HG02588 (cell line): ENCODE results near the gene MTUS2.

Experiments used
- ATAC-seq: cut with Tn5 transposase; IDR thresholded peaks from one replicate; pipeline ENCODE4 v1.9.1; 2021; ENCODE audit warnings: mild to moderate bottlenecking, moderate library complexity; ENCODE audit not compliant: unreplicated experiment

The MTUS2 gene

DNA sequence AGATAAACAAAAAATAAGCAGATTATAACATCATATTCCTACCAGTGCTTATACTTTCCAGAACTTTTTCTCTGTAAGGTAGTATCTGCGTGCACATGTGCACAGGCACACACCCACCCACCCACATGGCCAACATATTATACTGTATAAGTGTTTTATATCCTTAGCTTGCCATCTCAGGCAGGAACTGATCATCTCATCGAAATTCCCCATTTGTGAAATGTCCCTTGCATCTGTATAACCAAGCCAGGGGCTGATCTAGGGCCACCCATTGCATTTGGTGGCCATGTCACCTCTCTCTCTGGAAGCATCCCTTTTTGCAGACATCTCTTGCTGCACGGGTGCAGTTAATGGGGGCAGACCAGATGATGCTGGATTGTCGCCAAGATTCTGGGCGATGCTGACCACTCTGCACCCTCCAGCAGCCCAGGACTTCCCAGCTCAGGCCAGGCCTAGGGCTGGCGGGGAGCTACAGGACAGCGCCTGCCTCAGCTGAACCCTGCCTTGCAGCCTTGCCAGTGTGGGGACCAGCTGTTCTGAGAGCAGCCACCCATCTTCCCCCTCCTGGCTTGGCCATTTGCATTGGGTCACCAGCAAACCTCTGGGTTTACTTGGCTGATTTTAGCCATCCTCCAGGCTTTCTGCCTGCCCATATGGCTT, 679.5 kb downstream of the MTUS2 start:
- no peak for ATAC-seq

DNA sequence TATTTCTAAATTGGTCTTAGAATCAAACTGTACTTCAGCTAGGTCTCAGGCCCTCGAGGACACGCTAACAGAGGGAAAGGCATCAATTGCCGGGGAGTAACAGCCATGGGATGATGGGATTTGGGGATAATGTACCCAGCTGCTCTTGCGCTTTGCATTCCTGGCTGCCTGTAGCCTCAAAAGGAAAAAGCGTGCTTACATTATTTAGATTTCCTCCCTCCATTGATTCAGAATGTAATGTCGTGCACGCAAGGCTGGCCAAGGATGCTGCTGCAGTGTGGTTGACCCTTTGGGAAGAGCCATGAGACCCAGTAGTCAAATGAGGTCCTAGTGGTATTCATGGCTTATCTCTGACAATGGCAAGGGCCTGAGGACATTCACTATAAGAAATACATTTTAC, 680.2 kb downstream of the MTUS2 start:
- no peak for ATAC-seq

DNA sequence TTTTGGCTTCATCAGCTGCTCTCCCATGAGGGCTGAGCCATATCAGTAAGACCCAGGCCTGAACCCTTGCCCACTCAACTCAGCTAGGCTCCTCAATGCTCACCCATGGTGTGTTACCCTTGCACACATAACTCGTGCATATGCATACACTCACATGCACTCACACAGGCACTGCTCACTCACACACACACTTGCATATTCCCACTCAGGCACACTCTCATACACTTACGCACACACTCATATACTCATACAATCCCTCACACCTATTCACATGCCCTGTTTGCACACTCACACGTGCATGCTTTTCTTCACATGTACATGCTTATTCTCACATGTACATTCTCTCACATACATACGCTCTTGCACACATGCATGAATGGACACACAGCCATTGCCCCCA, 681.5 kb downstream of the MTUS2 start:
- ATAC-seq: no peak

DNA sequence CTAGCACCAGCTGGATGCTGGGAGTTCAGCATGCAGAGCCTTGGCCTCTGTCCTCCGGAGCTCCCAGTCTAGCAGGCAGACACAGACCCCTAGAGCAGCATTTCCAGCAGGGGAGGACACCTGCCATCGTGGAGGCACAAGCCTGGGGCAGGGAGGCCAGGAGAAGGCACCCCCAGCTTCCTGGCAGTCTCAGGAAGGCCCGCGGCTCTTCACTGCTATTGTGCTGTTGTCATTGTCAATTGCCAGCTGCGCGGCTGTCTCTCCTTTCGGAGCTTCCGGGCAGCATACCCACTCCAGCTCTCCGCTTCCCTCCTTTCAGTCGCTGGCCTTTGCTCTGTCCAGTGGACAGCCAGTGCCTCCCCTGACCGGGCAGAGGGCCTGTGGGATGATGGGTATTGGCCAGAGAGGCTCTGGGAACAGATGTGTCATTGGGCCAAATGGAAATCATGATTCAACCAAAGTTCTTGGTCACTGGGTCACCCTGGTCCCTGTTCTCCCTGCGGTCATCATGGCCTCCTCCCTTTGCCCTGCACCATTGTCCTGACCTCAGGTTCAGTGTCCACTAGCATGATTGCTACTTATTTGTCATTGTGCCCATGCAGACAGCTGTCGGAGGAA, 682.4 kb downstream of the MTUS2 start:
- ATAC-seq: no peak

DNA sequence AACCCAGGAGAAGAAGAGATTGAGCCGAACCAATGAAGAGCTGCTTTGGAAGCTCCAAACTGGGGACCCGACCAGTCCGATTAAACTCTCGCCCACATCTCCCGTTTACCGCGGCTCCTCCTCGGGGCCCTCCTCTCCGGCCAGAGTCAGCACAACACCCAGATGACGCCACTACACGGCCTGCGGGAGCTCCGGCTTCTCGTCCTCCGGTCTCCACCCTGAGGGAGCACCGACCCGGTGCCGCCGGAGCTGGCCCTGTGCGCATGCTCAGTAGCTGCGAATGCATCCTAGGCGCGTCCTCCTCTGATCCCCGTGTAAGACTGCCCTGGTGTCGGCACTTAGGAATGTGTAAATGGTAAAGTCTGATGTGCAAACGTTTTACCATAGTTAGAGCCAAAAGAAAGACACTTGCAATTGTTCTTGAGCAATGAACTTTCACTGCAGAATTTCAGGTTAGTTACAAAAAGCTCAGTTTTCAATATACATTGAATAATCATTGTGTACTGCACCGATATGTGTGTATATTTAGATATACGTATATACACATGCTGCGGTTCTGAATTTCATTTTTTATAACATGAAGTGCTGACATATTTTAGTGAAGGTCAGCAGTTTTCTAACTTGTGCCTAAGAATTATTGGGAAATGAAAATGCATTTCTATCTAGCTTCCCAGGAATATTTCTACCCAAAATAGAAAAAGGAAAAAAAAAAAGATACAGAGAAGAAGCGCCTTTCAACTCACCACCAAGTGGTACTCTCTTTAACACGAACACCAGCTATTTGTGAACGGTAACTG, 683.1 kb downstream of the MTUS2 start:
- ATAC-seq: no peak

DNA sequence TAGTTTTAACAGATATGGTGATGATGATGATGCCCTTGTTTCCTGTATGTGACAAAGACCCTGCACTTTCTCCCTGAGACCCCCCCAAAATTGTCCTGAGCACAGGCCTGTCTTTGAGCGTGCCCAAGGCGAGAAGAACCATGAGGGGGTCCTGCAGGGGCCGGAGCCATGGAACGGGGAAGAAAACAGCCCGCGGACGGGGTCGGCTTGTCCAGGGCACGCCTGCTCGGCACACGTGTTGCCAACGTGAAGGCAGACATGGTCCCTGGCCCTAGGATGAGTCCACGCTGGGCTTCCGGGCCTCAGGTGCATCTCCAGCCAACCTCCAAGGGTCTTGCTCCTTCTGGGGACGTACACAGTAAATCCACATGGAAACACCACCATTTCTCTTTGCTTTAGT, 684.6 kb downstream of the MTUS2 start:
- no peak for ATAC-seq

DNA sequence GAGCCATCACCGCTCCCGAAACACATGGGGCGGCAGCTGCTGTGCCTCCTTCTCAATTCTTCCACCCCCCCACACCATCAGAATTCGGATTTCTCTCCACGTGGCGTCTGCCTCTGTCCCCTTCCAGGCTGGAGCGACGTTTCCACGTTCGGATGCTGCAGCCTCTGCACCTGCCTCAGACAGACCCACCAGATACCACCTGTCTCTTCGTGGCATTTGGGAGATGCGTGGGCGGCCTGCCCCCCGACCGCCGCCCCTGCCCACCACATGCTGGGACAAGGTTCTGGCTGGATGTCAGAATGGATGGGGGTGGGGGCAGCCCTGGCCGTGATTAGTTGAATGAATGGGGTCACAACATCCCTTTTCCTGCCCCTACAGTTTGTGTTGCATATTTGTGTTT, 685.4 kb downstream of the MTUS2 start:
- no peak for ATAC-seq

DNA sequence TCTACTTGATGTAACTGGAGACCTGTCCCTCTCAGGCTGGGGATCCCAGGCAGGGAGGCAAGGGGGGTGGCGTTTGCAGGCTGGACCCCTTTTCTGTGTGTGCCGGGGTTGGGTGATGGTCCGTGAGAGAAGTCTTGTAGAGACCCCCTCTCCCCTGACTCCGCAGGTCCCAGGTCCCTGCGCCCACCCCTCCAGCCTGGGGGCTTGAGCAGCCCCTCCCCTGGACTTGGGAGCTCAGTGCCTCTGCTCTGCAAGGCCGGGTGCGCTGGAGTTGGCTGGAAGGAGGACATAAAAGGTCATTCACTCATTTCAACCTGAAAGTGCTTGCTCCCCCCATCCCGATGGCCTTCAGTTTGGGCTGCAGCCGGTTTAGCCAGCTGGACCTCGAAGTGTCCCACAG, 685.8 kb downstream of the MTUS2 start:
- no peak for ATAC-seq

DNA sequence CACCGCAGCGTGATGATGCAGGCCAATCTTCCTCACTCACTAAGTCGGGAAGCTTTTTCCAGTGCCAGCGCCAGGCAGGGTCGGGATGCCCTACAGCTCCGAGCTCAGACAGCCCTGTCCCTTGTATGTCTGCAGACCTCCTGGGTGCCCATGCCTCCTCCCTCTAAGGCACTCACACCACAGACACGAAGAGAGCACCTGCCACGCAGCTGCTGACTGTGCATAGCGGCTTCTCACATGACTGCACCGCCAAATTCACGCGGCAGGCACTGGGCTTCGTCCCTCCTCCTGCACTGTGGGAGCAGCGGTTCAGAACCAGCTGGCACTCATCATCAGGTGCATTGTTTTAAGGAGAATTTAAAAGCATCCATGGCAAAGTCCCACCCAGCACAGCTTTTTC, 687.2 kb downstream of the MTUS2 start:
- ATAC-seq: no peak

DNA sequence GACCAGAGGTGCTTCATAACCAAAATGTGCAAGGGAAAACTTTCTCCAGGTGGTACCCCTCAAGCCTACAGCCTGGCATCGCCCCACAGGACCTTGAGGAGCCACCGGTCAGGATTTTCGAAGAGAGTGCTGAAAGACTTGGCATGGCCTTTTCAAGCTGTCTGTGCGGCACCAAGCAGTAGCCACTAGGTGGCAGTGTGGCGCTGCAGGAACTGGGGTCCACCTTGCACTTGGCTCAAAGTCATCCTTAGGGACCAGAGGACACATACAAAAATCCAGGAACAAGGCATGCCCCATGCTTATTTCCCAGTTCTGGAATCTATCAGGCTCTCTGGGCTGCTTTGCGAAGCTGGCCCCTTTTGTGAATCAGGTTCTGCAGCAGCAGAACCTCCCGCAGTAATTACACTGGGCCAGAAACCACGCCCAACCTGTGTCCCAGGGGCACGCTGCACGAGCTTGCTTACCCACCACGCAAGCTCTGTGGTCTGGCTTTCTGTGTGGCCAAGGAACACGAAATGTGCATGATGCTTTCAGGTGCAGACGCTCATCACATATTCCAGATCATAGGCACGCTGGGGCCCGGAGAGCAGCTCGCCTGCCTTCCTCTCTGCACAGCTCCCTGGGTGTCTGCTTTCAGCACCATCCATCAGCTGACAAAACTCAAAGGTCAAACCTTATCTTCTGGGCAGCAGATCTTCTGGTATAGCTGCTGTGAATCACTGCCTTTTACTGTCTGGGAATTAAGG, 688.2 kb downstream of the MTUS2 start:
- ATAC-seq: peak; percentile 71

DNA sequence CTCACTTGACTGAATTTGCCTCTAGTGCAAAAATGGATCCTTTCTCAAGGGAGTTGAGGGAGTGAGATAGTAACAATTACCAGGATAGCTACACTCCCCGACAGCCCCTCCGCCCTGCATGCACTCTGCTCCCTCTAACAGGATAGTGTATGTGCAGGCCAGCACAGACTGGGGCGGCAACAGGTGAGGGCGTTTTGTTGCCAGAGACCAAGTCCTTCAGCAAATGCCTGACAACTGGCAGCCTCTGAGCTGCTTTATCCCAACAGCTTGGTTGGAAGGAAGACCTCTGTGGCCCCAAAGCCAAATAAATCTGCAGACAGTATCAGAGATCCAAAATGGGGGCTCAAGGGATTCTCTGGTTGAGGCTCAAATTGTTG, 688.7 kb downstream of the MTUS2 start:
- no peak for ATAC-seq

DNA sequence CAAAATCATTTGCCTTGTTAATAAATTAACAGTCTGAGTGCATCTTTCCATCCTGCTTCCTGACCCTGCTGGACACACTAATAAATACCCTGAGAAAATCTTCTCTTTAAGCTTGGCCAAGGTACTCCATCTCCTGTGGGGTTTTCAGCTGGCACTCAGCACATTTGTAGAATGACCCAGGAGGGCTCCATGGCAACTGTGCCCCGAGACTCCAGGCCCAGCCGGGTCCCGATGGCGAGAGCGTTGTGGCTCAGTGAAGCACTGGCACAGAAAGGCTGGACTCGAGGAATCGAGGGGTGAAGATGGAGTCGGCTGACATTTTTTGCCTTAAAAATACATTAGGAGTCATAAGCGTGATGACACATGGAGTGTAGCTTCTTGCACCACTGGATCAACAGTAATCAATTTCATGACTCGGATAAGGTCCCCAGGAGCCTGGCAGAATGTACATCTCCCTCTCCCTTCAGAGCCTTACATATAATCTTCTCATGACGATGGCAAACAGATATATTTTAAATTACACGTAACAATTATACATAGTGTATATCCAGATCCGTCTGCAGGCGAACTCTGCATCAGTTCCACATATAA, 690.0 kb downstream of the MTUS2 start:
- ATAC-seq: no peak

DNA sequence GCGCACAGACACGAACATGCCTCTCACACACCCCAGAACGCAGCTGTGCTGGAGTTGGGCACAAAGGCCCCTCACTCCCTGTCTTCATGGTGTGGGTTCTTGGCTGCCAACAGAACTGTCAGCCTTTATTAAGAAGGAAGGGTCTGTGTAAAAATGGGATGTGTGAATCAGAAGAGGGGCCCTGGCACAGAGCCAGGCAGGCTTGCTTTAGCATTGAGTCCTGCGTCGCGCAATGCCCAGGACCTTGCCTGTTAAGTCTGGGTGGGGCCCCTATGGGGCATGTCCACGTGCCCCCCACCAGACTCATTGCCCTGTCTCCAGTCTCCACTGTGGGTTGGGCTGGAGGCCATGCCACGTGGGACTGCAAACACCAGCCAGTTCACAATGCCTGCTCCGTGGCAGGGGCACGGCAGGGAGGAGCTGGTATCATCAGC, 690.5 kb downstream of the MTUS2 start:
- ATAC-seq: no peak

DNA sequence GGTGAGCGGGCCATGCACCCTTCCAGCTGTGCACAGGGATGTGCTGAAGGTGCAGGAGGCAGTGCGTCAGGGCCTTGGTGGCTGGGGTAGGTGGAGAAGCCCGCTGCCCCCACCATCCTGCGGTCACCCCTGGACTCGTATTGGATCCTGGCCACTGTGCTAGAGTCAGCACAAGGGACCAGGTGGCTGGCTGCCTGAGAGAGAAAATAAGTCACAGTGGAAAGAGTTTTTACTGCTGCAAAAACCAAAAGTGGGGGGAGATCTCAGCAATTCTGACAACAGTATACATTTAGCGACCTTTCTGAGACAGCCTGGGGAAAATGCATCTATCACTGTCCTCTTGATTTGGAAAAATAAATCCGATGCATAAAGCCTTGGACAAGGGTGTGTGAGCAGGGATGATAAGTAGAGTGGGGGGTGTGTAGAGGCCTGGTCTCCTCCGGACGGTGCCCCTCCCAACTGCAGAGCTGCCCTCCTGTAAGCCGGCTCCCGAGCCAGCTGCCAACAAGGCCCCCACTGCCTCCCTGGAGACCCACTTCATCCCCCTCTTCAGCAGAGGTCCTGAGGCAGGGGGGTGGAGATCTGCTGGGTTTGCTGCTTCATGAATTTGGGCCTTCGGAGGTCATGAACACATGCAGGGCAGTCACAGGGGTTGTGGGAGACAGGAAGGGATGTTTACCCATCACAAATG, 691.1 kb downstream of the MTUS2 start:
- no peak for ATAC-seq

DNA sequence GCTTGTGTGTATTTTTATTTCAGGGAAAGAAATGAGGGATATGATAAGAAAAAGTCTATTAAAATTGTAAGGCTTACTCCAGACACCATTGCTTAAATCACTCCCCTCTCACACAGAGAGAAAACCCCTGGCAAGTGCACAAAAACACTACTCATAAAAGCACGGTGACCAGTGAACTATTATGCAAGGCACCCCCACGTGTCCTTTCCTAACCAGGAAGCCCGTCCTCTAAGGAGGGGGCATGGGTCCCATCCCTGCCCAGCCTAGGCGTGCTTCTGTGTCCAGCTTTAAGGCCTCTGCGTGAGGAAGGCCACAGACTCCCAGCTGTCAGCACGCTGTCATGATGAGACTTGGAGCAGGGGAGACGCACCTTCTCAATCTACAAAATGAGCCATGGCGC, 691.8 kb downstream of the MTUS2 start:
- ATAC-seq: no peak

DNA sequence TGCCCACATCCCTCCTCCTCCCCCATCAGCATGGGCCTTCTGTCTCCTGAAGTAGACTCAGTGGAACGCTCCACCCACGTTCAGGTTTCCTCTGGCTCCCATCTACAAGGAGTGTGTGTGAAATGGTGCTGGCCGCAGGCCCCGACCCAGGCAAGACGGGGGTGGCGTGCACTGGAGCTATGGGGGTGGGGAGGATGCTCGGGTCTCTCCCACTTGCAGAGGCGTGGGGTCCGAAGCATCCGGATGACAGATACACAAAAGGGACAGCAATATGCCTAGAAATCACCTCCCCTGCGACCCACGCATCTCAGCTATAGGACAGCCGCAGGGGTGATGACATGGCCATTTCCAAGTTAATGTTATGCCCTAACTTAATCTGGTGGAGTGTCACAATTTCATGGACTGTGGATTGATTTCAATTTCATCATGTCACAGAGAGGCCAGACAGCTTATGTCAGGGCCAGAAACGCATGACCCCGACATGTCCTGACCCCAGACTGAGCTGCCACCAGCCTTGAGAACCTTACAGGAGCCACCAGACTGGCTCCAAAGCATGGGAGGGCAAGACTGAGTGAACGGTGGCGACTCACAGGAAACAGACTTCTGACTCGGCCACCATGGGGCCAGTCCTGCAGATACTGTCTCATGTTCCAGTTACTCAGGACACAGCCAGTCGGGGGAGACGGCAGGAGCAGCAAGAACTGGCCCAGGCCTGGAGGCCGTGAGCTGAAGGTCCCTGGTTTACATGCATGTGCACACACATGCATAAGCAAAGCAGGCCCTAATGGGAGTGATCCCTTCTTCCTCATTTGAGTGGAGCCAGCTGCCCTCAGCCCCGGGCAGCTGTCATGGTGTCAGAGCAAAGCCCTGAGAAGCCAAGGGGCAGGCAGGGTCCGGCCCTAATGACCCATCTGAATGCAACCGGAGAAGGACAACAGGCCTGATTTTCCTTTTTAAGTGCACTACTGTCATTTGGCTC, 693.2 kb downstream of the MTUS2 start:
- no peak for ATAC-seq

DNA sequence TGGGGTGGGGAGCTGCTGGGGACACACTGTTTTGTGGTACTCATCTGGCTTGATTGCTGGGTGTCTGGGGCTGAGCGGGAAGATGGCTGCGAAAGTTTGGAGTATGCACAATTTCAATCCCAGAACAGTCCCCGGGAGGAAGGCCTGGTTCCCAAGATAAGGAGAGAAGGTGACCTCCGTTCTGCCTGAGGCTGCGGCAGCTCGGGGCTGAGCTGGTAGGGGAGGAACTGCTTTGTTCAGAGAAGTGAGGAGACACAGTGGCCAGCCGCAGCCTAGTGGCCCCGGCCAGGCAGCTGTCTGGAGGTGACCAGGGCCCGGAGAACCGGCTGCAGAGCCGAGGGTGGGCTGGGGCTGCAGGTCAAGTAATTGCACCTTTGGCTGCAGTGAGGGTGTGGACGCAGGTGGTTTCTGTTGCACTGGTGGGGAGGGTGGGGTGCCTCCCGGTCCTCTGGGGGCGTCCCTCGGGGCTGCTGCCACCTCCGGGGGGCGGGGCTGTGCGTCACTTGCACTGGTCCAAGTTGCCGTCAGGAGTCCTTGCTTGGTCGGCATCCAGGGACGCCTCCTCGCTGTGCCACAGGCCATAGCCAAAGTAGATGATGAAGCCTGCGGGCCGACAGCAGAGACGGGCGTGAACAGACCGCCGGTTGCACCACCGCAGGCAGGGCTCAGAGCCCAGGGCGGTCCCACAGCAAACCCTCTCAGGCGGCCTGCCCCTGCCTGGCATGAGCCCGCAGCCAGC, 694.0 kb downstream of the MTUS2 start:
- ATAC-seq: no peak

DNA sequence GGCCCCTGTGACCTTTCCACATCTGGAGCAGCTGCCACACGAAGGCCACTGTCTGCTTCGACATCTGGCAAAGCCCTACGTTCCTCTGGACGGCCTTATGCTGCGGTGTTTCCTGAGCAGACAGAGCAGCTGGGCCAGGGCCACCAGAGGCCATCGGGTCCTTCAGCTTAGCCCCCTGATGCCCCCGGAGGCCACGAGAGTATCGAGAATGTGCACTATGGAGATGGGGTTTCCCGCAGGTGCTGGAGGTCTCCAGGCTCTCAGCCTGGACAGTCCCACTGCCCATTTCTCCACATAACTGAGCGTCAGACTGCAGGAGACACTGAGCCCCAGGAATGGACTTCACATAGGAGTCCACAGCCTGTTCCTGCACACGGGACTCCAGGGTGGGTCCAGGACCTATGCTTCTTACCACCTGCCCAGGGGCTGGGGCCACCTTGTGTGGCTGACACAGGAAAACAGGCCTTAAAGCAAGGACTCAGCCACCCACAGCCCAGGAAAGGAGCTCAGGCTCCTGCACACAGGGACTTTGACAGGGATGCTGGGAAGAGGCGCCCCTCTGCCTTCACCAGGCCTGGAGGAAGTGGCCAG, 694.7 kb downstream of the MTUS2 start:
- no peak for ATAC-seq
